ENCODE measurements around the gene MGMT. TPM values are rescaled to one million over a fixed set of nuclear protein-coding genes. Genes with fewer than 3 reads are reported as not detected.

The MGMT gene
- total and polyA plus RNA-seq, 2 of the 4 experiments (the other 2 are of a cell fraction), result 11.5 to 17.8 TPM

- H4K91ac ChIP-seq (ENCODE audit: insufficient read depth, low read depth, low read length), result no peak overlapping the region
- intact Hi-C loops (cut with micrococcal nuclease) (no loop called here), in situ Hi-C loops (cut with MboI; ENCODE audit: low sequenced_read_pairs) (no loop called here), dilution Hi-C loops (cut with HindIII; ENCODE audit: low sequenced_read_pairs, unreplicated experiment) (no loop called here)
- no peak overlapping the region for H2BK120ac ChIP-seq (ENCODE audit: low read depth, low read length)
- H2AK5ac ChIP-seq (ENCODE audit: low read depth, low read length), result no peak overlapping the region
- H3K9me3 ChIP-seq (ENCODE audit: control insufficient read depth, insufficient read depth, low read length), result peaks cover 41% of the 10 kb centered on the region
- H3K4me1 ChIP-seq (ENCODE audit: control insufficient read depth, insufficient read depth, low read length), result no peaks in the 10 kb centered on the region
- no peak overlapping the region for H4K8ac ChIP-seq (ENCODE audit: low read depth in 2 of 2, low read length in 2 of 2)
- no peak overlapping the region for H3K56ac ChIP-seq (ENCODE audit: extremely low read depth, insufficient read depth, low read length)
- no peak overlapping the region for H3K18ac ChIP-seq (ENCODE audit: low read depth, low read length)
- no peaks in the 10 kb centered on the region for H3K36me3 ChIP-seq (ENCODE audit: control insufficient read depth, insufficient read depth, low read length)
- no peak overlapping the region for H2BK15ac ChIP-seq (ENCODE audit: low read depth, low read length)
- no peak overlapping the region for H3K23ac ChIP-seq (ENCODE audit: low read depth, low read length)
- no peak overlapping the region for H3K27ac ChIP-seq (ENCODE audit: insufficient read depth, low read length)
- H3K79me1 ChIP-seq (ENCODE audit: low read depth in 1 of 2, low read length in 2 of 2), result no peaks in the 10 kb centered on the region
- WGBS, 2 experiments (ENCODE audit: extremely low coverage in 2 of 2, insufficient read length in 1 of 2), result 77% methylated on average over 2 of the region's 13 CpGs; no CpG with 5 or more reads in 1 of the 2 experiments
- no peaks in the 10 kb centered on the region for H4K20me1 ChIP-seq (ENCODE audit: insufficient read depth, low read length)
- H3K9ac ChIP-seq (ENCODE audit: low read depth, low read length), result no peak overlapping the region
- CTCF ChIA-PET, result no interaction called here
- no peaks in the 10 kb centered on the region for H3K27me3 ChIP-seq (ENCODE audit: control insufficient read depth, insufficient read depth, low read length)
- no peak overlapping the region for H2BK5ac ChIP-seq (ENCODE audit: low read depth, low read length, poor library complexity, severe bottlenecking)
- no peak overlapping the region for H3K4me3 ChIP-seq (ENCODE audit: insufficient read depth, low read depth, low read length)
- H3K9me1 ChIP-seq (ENCODE audit: insufficient read depth, low read length), result no peaks in the 10 kb centered on the region
- H2BK20ac ChIP-seq (ENCODE audit: low read depth, low read length), result no peak overlapping the region
- TF ChIP-seq NFE2L2 (IDR thresholded peaks at IDR 0.05; ENCODE audit: low read depth, low read length), result no peak
- TF ChIP-seq CHD1 (IDR thresholded peaks at IDR 0.05; ENCODE audit: low read depth, low read length), result no peak
- no peak for TF ChIP-seq CTCF (conservative IDR thresholded peaks at IDR 0.05; ENCODE audit: low read depth, low read length)
- no peak for TF ChIP-seq USF2 (IDR thresholded peaks at IDR 0.05; ENCODE audit: low read depth, low read length)
- no peak for TF ChIP-seq RAD21 (IDR thresholded peaks at IDR 0.05; ENCODE audit: low read length)
- TF ChIP-seq BHLHE40 (IDR thresholded peaks at IDR 0.05; ENCODE audit: low read depth, low read length), result no peak
- no peak for TF ChIP-seq SMC3 (IDR thresholded peaks at IDR 0.05; ENCODE audit: low read depth, low read length)
- TF ChIP-seq RCOR1 (IDR thresholded peaks at IDR 0.05; ENCODE audit: insufficient replicate concordance, low read length), result no peak
- no peak for TF ChIP-seq MAFK (IDR thresholded peaks at IDR 0.05; ENCODE audit: low read depth, low read length)
- no peak for TF ChIP-seq MXI1 (IDR thresholded peaks at IDR 0.05; ENCODE audit: borderline replicate concordance, low read depth, low read length)
- no peak for TF ChIP-seq RFX5 (IDR thresholded peaks at IDR 0.05; ENCODE audit: low read depth, low read length)
- ATAC-seq (ENCODE audit: low read depth) (no peak), DNase-seq (no peak)
- H2AK9ac ChIP-seq (replicated peaks; ENCODE audit: low read depth, low read length, poor library complexity), result no peak overlapping the region
- H3K4me2 ChIP-seq (ENCODE audit: low read depth, low read length), result no peak overlapping the region
- no TSS peak for BruUV-seq (replicated peaks)
- no peak overlapping the region for H3K4ac ChIP-seq (ENCODE audit: low read depth, low read length)
- H3K14ac ChIP-seq (replicated peaks; ENCODE audit: low read depth, low read length), result no peak overlapping the region
- POLR2A ChIA-PET (ENCODE audit: unreplicated experiment), result no interaction called here
- no peak overlapping the region for H2AFZ ChIP-seq (replicated peaks; ENCODE audit: low read length, poor library complexity)
- H4K5ac ChIP-seq (ENCODE audit: low read depth, low read length), result no peak overlapping the region
Observed at GRCh38 chr10:129771991-129772431, 305.0 kb downstream of the MGMT start.

All from IMR-90 (cell line).